ENCODE data around the gene PCLO.

PCLO gene

GRCh38 chr7:83155407-83155806 is 7.3 kb downstream of the PCLO start:
- no peak overlapping the region for H3K27ac Mint-ChIP-seq
- no peak for ATAC-seq
- no peak for DNase-seq (ENCODE audit: low spot score in 2 of 2)
- no peak overlapping the region for H3K4me3 Mint-ChIP-seq
- H3K9me3 Mint-ChIP-seq, result peaks cover 19% of the 10 kb centered on the region
- no peaks in the 10 kb centered on the region for H3K36me3 Mint-ChIP-seq
- H3K4me1 Mint-ChIP-seq, result no peaks in the 10 kb centered on the region

- Mint-ChIP-seq H3K36me3 (no peaks in the 10 kb centered on the region), H3K27ac (no peak overlapping the region)
- ATAC-seq, result no peak
These were observed 9.3 kb downstream of the PCLO start for GRCh38 chr7:83153419-83153818.

GRCh38 chr7:83150310-83150709 is 12.4 kb downstream of the PCLO start:
- H3K9me3 Mint-ChIP-seq, result peaks cover 31% of the 10 kb centered on the region
- no peak overlapping the region for H3K27ac Mint-ChIP-seq
- DNase-seq (ENCODE audit: low spot score in 2 of 2) (no peak), ATAC-seq (no peak)
- H3K4me1 Mint-ChIP-seq, result no peaks in the 10 kb centered on the region
- no peaks in the 10 kb centered on the region for H3K36me3 Mint-ChIP-seq
- no peak overlapping the region for H3K4me3 Mint-ChIP-seq

More at GRCh38 chr7:83153419-83153818, 9.3 kb downstream of the PCLO start:
- DNase-seq (ENCODE audit: low spot score in 2 of 2), result no peak
- Mint-ChIP-seq H3K4me1 (no peaks in the 10 kb centered on the region), H3K4me3 (no peak overlapping the region), H3K9me3 (peaks cover 25% of the 10 kb centered on the region)

- H3K27ac Mint-ChIP-seq, result no peak overlapping the region
These were observed 13.2 kb downstream of the PCLO start for GRCh38 chr7:83149466-83149865.

GRCh38 chr7:83148776-83149175 is 13.9 kb downstream of the PCLO start:
- Mint-ChIP-seq H3K9me3 (peaks cover 26% of the 10 kb centered on the region), H3K27ac (no peak overlapping the region), H3K4me1 (no peaks in the 10 kb centered on the region), H3K36me3 (no peaks in the 10 kb centered on the region), H3K4me3 (no peak overlapping the region)
- DNase-seq (ENCODE audit: low spot score in 2 of 2) (no peak), ATAC-seq (no peak)

More at GRCh38 chr7:83149466-83149865, 13.2 kb downstream of the PCLO start:
- Mint-ChIP-seq H3K4me1 (no peaks in the 10 kb centered on the region), H3K9me3 (peaks cover 26% of the 10 kb centered on the region), H3K4me3 (no peak overlapping the region), H3K36me3 (no peaks in the 10 kb centered on the region)
- ATAC-seq (no peak), DNase-seq (ENCODE audit: low spot score in 2 of 2) (no peak)

- H3K36me3 Mint-ChIP-seq, result no peaks in the 10 kb centered on the region
- H3K4me3 Mint-ChIP-seq, result no peak overlapping the region
- no peak for DNase-seq (ENCODE audit: low spot score in 2 of 2)
- ATAC-seq, result no peak
- peaks cover 13% of the 10 kb centered on the region for H3K9me3 Mint-ChIP-seq
- no peaks in the 10 kb centered on the region for H3K4me1 Mint-ChIP-seq
- H3K27ac Mint-ChIP-seq, result no peak overlapping the region
These were observed 19.6 kb downstream of the PCLO start for GRCh38 chr7:83143107-83143506.

GRCh38 chr7:83142365-83142764 is 20.3 kb downstream of the PCLO start:
- H3K4me3 Mint-ChIP-seq, result no peak overlapping the region
- no peaks in the 10 kb centered on the region for H3K36me3 Mint-ChIP-seq
- ATAC-seq (no peak), DNase-seq (ENCODE audit: low spot score in 2 of 2) (no peak)
- H3K9me3 Mint-ChIP-seq, result peaks cover 11% of the 10 kb centered on the region
- H3K27ac Mint-ChIP-seq, result no peak overlapping the region
- H3K4me1 Mint-ChIP-seq, result no peaks in the 10 kb centered on the region

- H3K27ac Mint-ChIP-seq, result no peak overlapping the region
- H3K4me3 Mint-ChIP-seq, result no peak overlapping the region
- ATAC-seq (no peak), DNase-seq (ENCODE audit: low spot score in 2 of 2) (no peak)
- no peaks in the 10 kb centered on the region for H3K4me1 Mint-ChIP-seq
- peaks cover 11% of the 10 kb centered on the region for H3K9me3 Mint-ChIP-seq
- no peaks in the 10 kb centered on the region for H3K36me3 Mint-ChIP-seq
These were observed 20.8 kb downstream of the PCLO start for GRCh38 chr7:83141927-83142326.

- Mint-ChIP-seq H3K9me3 (peaks cover 14% of the 10 kb centered on the region), H3K4me3 (no peak overlapping the region), H3K27ac (no peak overlapping the region), H3K4me1 (no peaks in the 10 kb centered on the region), H3K36me3 (no peaks in the 10 kb centered on the region)
- ATAC-seq (no peak), DNase-seq (ENCODE audit: low spot score in 2 of 2) (no peak)
These were observed 31.8 kb downstream of the PCLO start for GRCh38 chr7:83130623-83131545.

- no peaks in the 10 kb centered on the region for H3K36me3 Mint-ChIP-seq
- H3K9me3 Mint-ChIP-seq, result peaks cover 16% of the 10 kb centered on the region
- H3K4me1 Mint-ChIP-seq, result no peaks in the 10 kb centered on the region
- DNase-seq (ENCODE audit: low spot score in 2 of 2), result no peak
- H3K27ac Mint-ChIP-seq, result no peak overlapping the region
- H3K4me3 Mint-ChIP-seq, result no peak overlapping the region
- no peak for ATAC-seq
These were observed 32.5 kb downstream of the PCLO start for GRCh38 chr7:83130191-83130590.

GRCh38 chr7:83119494-83119893 is 43.2 kb downstream of the PCLO start:
- no peaks in the 10 kb centered on the region for H3K4me1 Mint-ChIP-seq
- no peak overlapping the region for H3K4me3 Mint-ChIP-seq
- H3K9me3 Mint-ChIP-seq, result peaks cover 21% of the 10 kb centered on the region
- H3K27ac Mint-ChIP-seq, result no peak overlapping the region
- no peak for DNase-seq (ENCODE audit: low spot score in 2 of 2)
- no peaks in the 10 kb centered on the region for H3K36me3 Mint-ChIP-seq
- ATAC-seq, result no peak

- no peak overlapping the region for H3K4me3 Mint-ChIP-seq
- no peaks in the 10 kb centered on the region for H3K36me3 Mint-ChIP-seq
- DNase-seq (ENCODE audit: low spot score in 2 of 2), result no peak
- H3K4me1 Mint-ChIP-seq, result no peaks in the 10 kb centered on the region
- peaks cover 24% of the 10 kb centered on the region for H3K9me3 Mint-ChIP-seq
- no peak overlapping the region for H3K27ac Mint-ChIP-seq
- no peak for ATAC-seq
These were observed 43.7 kb downstream of the PCLO start for GRCh38 chr7:83119026-83119382.

- H3K4me3 Mint-ChIP-seq, result no peak overlapping the region
- H3K36me3 Mint-ChIP-seq, result no peaks in the 10 kb centered on the region
- no peak for DNase-seq (ENCODE audit: low spot score in 2 of 2)
- peaks cover 25% of the 10 kb centered on the region for H3K9me3 Mint-ChIP-seq
- no peak overlapping the region for H3K27ac Mint-ChIP-seq
- no peaks in the 10 kb centered on the region for H3K4me1 Mint-ChIP-seq
- ATAC-seq, result no peak
These were observed 44.2 kb downstream of the PCLO start for GRCh38 chr7:83118347-83119025.

GRCh38 chr7:83117466-83117865 is 45.2 kb downstream of the PCLO start:
- Mint-ChIP-seq H3K9me3 (peaks cover 25% of the 10 kb centered on the region), H3K27ac (no peak overlapping the region), H3K4me1 (no peaks in the 10 kb centered on the region), H3K4me3 (no peak overlapping the region), H3K36me3 (no peaks in the 10 kb centered on the region)
- ATAC-seq (no peak), DNase-seq (ENCODE audit: low spot score in 2 of 2) (no peak)

GRCh38 chr7:83111391-83111790 is 51.3 kb downstream of the PCLO start:
- no peak overlapping the region for H3K4me3 Mint-ChIP-seq
- no peak for DNase-seq (ENCODE audit: low spot score in 2 of 2)
- H3K9me3 Mint-ChIP-seq, result peaks cover 19% of the 10 kb centered on the region
- no peak overlapping the region for H3K27ac Mint-ChIP-seq
- ATAC-seq, result no peak
- H3K4me1 Mint-ChIP-seq, result no peaks in the 10 kb centered on the region
- H3K36me3 Mint-ChIP-seq, result no peaks in the 10 kb centered on the region

- no peaks in the 10 kb centered on the region for H3K4me1 Mint-ChIP-seq
- peaks cover 17% of the 10 kb centered on the region for H3K9me3 Mint-ChIP-seq
- no peaks in the 10 kb centered on the region for H3K36me3 Mint-ChIP-seq
- no peak overlapping the region for H3K27ac Mint-ChIP-seq
- no peak overlapping the region for H3K4me3 Mint-ChIP-seq
- ATAC-seq (no peak), DNase-seq (ENCODE audit: low spot score in 2 of 2) (no peak)
These were observed 53.3 kb downstream of the PCLO start for GRCh38 chr7:83109352-83109751.

Data from stimulated activated effector memory CD8-positive, alpha-beta T cell treated with anti-CD3 and anti-CD28 coated beads, Interleukin-12 subunit alpha, Interleukin-12 subunit beta, amount 100 ng/mL, for 72 hours (primary cell).